GM18511 (cell line): Measurements from ENCODE around the gene PPFIBP2.

Source experiments
- ATAC-seq: cut with Tn5 transposase; IDR thresholded peaks from one replicate; pipeline ENCODE4 v1.9.1; 2021; ENCODE audit warnings: mild to moderate bottlenecking, moderate library complexity; ENCODE audit not compliant: unreplicated experiment

PPFIBP2 gene

DNA sequence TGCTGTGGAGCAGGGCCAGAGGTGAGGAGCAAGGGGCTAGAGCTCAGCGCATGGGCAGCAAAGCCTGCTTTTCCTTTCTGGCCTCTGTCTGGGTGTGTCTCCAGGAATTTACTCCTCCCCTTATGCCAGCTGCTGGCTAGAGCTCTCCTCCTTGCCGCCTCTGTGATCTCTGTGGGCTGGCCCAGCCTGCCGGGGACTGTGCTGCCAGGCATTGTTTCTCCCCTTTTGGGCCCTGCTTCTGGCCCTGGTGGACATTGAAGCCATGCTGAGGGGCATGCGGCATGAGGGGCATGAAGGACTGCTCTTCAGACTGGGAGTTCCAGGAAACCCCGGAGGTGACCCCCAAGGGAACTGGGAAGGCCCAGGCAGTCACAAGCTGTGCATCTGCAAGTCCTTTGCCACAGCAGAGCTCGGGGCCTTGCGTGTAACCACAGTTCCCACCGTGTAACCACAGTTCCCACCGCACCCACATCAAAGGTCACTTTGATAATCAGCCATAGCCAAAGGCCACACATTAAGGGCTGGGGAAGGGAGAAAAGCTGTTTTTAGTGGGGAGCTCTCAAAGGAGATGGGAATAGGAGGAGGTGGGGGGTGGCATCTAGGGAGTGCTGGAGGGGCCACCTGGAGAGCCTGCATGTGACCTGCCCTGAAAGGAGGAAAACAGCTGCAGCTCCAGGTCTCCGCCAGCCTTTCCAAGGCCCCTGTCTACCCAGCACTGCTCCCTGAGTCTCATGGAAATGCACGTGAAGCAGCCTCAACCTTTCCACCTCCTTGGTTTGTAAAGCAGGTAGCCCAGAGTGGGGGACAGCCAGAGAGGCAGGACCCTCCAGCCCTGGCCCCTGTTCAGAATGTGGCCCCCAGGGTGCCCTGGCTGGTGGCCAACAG is 62.3 kb downstream of the PPFIBP2 start:
- no peak for ATAC-seq

- no peak for ATAC-seq
These were observed 63.0 kb downstream of the PPFIBP2 start for GRCh38 chr11:7576726-7577290.

- peak; percentile 56 for ATAC-seq
These were observed 63.7 kb downstream of the PPFIBP2 start for GRCh38 chr11:7577291-7578190.

DNA sequence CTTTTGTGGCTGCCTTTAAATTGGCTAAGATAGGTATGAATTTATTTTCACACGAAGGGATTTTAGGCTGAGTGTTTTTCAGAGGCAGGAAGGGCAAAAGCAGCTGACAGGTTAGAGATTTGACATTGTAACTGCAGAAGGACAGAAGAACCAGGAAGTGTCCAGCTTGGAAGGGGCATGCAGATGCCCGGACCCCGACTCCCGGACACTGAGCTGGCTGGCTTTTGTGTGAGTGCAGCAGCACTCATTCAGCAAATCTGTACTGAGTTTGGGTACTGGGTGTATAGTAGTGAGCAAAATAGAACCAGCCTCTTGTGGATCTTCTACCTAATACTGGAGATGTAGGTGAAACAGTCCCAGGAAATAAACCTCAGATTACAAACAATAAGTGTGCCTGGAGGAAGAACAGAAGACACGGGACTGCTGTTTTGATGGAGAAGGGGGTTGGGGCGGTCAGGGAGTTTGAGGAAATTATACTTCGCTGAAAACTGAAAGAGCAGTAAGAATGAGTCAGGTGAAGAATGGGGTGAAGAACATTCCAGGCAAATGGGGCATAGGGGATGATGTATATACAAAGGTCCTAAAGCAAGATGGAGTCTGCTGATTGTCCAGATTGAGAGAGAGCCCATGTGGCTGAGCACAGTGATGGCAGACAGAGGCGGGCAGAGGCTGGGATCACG is 64.6 kb downstream of the PPFIBP2 start:
- no peak for ATAC-seq

DNA sequence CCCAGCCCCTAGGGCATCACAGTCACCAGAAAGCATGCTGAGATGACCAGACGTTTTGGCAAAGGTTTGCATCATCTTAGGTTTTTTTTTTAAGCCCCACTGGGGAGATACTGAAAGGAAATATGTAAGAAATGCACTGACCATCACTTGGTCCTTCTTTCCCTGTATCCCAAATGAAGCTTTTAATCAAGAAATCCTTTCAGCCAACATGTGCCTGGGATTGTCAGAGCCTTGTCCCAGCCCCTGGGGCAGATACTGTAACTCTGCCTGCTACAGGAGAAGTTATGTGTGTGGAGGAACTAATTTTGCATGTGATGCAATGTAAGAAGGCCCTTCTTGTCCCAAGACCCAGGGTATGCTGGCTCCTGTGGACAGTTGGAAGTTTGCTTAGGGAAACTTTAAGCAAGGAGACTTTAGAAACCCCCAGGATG is 65.6 kb downstream of the PPFIBP2 start:
- ATAC-seq, result no peak

GRCh38 chr11:7581021-7581590 is 67.3 kb downstream of the PPFIBP2 start:
- no peak for ATAC-seq

DNA sequence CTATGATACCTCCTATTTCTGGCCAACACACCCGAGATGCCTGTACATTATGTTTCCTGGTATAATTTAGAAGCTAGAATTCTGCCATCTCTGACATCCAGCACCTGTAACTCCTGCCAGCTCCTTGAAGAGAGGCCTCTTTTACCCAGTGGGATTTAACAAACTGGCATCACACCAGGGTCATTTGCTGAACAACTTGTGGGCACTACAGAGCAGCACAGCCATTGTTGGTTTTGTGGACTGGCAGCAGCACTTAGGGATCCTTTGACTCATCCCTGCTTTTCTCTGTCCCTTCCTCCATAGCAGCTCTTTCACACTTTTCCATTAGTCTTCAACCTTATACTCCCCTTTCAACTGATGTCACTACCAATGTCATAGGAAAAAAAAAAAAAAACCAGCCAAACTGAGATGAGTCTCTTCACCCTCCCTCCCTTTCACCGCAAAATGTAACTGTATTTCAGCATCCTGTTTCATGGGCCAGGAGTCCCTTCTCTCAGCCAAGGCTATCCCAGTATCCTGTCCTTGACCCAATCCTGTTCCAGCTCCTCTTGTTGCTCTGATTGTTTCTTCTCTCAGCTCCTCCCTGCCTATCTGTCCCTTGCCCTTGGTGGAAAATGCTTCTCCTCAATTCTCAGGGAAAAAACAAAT is 68.7 kb downstream of the PPFIBP2 start:
- ATAC-seq, result no peak

- no peak for ATAC-seq
These were observed 69.4 kb downstream of the PPFIBP2 start for GRCh38 chr11:7583248-7583647.

DNA sequence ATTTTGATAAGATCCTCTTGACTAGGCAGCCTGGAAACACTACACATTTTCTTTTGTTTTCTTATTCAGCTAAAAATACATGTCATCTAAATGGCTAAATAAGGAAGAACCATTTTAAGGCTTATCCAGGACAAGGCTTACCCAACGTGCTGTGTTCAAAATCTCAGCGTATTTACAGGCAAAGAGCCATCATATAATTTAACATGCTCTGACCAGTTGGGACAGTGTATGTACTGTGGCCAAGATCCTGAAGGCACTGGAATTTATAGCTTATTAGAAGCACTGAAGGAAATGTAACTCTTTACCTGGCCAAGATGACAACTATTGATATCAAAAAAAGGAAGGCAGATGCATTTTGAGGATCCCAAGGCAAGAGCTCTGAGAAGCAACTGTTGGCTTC is 71.1 kb downstream of the PPFIBP2 start:
- ATAC-seq, result no peak

GRCh38 chr11:7585816-7586215 is 72.0 kb downstream of the PPFIBP2 start:
- no peak for ATAC-seq

GRCh38 chr11:7586376-7586775 is 72.6 kb downstream of the PPFIBP2 start:
- ATAC-seq, result no peak

- ATAC-seq, result no peak
These were observed 73.9 kb downstream of the PPFIBP2 start for GRCh38 chr11:7587712-7588111.

GRCh38 chr11:7589861-7590260 is 76.1 kb downstream of the PPFIBP2 start:
- ATAC-seq, result no peak

DNA sequence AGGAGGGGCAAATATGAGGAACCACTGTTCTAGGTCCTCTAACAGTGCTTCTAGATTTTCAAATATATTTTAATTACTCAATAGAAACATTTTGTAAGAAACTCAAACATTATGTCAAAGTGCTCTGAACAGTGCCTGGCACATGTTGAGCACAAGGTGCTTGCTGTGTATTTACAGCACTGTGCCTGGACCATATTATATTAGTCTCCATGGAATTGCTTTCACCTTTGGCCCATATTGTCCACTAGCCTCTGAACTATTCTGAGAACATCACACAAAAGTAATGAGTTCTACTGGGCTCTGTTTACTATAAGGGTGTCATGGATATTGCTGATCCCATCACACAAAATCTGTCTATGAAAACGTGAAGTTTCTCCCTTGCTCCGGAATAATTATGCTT is 76.7 kb downstream of the PPFIBP2 start:
- no peak for ATAC-seq

DNA sequence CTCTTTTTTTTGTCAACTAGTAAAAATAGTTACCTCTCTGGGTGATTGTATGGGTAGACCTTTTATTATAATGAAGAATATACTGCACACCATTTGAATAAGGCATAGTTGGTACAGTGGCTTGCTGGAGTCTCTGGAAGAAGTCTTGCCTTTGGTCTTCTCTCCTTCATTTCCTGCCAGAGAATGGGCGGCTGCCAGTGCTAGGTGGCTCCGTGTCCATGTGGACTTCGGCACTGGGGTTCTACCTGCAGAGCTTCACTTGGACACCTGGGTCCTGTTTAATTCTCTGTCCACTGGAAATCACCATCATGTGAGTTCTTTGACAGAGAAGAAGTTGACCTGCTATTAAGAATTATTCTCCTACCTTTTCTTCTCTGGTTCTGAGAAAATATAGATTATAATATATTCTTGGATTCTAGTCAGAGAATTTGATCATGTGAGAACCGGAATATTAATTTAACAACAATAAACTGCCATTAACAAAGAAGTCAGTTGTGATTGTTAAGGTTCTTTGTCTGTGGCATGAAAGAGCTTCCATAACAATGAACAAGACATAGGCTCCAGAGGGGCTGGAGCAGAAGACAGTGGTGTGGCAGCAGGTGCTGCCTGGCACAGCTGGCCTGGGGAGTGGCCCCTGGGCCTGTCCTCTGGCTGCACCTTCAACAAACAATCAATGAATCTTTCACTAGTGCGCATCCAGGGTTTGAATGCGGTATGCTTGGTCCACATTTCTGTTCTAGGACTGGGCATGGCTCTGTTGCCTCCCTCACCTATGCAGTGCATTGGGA is 77.5 kb downstream of the PPFIBP2 start:
- ATAC-seq, result no peak

GRCh38 chr11:7591987-7592386 is 78.2 kb downstream of the PPFIBP2 start:
- no peak for ATAC-seq

DNA sequence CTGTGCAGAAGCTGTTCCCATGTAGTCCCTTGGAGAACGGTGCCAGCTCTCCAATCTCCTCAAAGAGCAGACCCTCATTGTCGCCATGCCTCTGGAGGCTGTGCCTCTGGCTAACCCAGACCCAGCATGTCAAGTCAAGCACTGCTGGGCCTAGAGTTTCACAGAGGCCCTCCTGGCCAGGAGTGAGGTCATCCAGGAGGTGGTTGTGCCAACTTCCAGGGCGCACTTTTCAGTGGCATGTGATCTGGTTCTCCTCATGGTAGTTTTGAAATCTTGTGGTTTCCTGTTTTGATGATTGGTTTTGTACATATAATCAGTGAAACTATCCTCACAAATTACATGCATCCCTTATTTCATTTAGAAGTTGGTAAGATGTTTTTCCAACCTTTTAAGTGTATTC is 78.9 kb downstream of the PPFIBP2 start:
- no peak for ATAC-seq

GRCh38 chr11:7593481-7593880 is 79.7 kb downstream of the PPFIBP2 start:
- no peak for ATAC-seq
